GM12878 (cell line): Measurements from ENCODE around the gene GRAMD1A. TPM values are rescaled to one million over a fixed set of nuclear protein-coding genes. Genes with fewer than 3 reads are reported as not detected.
A peak's percentile ranks its signal among the peaks of the same experiment; 100 is the strongest.

Experiments used
- DPF2 ChIP-seq: fragments of 450-650 bp; IDR thresholded peaks from 2 replicates; pipeline ENCODE4 v1.6.1; 2017; ENCODE audit warnings: mild to moderate bottlenecking
- FOXM1 ChIP-seq: IDR thresholded peaks from 2 replicates; pipeline ENCODE4 v1.6.1; 2012; ENCODE audit warnings: low read depth, mild to moderate bottlenecking, inconsistent platforms, low read length, moderate library complexity
- IKZF1 ChIP-seq: fragments of 450-650 bp; conservative IDR thresholded peaks from 2 replicates; pipeline ENCODE4 v1.6.1; 2017; ENCODE audit warnings: antibody characterized with exemption, mild to moderate bottlenecking
- MEF2A ChIP-seq: IDR thresholded peaks from 2 replicates; pipeline ENCODE4 v1.6.1; 2011; ENCODE audit warnings: low read depth, mild to moderate bottlenecking, low read length, moderate library complexity; ENCODE audit not compliant: insufficient read depth
- MEF2B ChIP-seq: fragments of 450-650 bp; IDR thresholded peaks from 2 replicates; pipeline ENCODE4 v1.6.1; 2018; ENCODE audit warnings: mild to moderate bottlenecking, moderate library complexity; ENCODE audit not compliant: partially characterized antibody, poor library complexity, severe bottlenecking
- MTA2 ChIP-seq: fragments of 450-650 bp; IDR thresholded peaks from 2 replicates; pipeline ENCODE4 v1.6.1; 2016; ENCODE audit warnings: low read depth, mild to moderate bottlenecking, moderate library complexity
- MTA3 ChIP-seq: IDR thresholded peaks from 2 replicates; pipeline ENCODE4 v1.6.1; 2012; ENCODE audit warnings: low read length, inconsistent platforms, borderline replicate concordance
- MYB ChIP-seq: fragments of 150-350 bp; IDR thresholded peaks from 2 replicates; pipeline ENCODE4 v1.6.1; 2014; ENCODE audit warnings: mild to moderate bottlenecking, low read depth, low read length, borderline replicate concordance
- NBN ChIP-seq: fragments of 450-650 bp; IDR thresholded peaks from 2 replicates; pipeline ENCODE4 v1.6.1; 2016
- POLR2A ChIP-seq: IDR thresholded peaks from 2 replicates; pipeline ENCODE4 v1.6.1; 2011; ENCODE audit warnings: low read depth, mild to moderate bottlenecking, low read length
- SP1 ChIP-seq: IDR thresholded peaks from one replicate; pipeline ENCODE4 v1.6.1; 2011; ENCODE audit warnings: low read depth, low read length
- SPI1 ChIP-seq: IDR thresholded peaks from 2 replicates; pipeline ENCODE4 v1.6.1; 2011; ENCODE audit warnings: low read depth, mild to moderate bottlenecking, low read length, moderate library complexity, borderline replicate concordance; ENCODE audit not compliant: insufficient read depth
- STAT3 ChIP-seq: IDR thresholded peaks from 2 replicates; pipeline ENCODE4 v1.6.1; 2011; ENCODE audit warnings: low read depth, low read length, improper control_type of control experiment
- polyA plus RNA-seq, 11 experiments: library from polyadenylated mRNA; depleted of rRNA in 4 of 11; unstranded in 6 of 11; stranded (reverse) in 5 of 11; fragments of >200 nt; fragmentation: Nextera tagmentation in 4 of 11; fragmentation: Illumina TruSeq in 1 of 11; extraction: Ambion mirVana in 4 of 11; extraction: Trizol in 1 of 11; gene quantifications; 1 replicate in 1 of 11; 2 replicates in 10 of 11; pipeline versions ENCODE4 v1.2.1 to v1.2.3, GENCODE V29; 2011 to 2016; ENCODE audit warnings: inconsistent platforms in 2 of 11, missing spikeins in 2 of 11, low read depth in 1 of 11
- total RNA-seq, 4 experiments: library from RNA; depleted of rRNA in 3 of 4; stranded (reverse); fragments of >200 nt in 3 of 4; fragmentation: Illumina TruSeq in 1 of 4; extraction: Trizol in 1 of 4; gene quantifications; 2 replicates each; pipeline versions ENCODE4 v1.2.1 to v1.2.3, GENCODE V29; 2013 to 2021
- TF ChIP-seq, protein P1 (sequence below): fragments of 450-650 bp; conservative IDR thresholded peaks from 2 replicates; pipeline ENCODE4 v1.6.1; 2017; ENCODE audit warnings: mild to moderate bottlenecking, moderate library complexity
- TF ChIP-seq, protein P2 (sequence below): fragments of 150-350 bp; IDR thresholded peaks from 2 replicates; pipeline ENCODE4 v1.6.1; 2014; ENCODE audit warnings: mild to moderate bottlenecking, low read depth, low read length
- TF ChIP-seq, protein P3 (sequence below): IDR thresholded peaks from 2 replicates; pipeline ENCODE4 v1.6.1; 2011; ENCODE audit warnings: borderline replicate concordance, low read depth, mild to moderate bottlenecking, moderate library complexity, mixed read lengths, low read length; ENCODE audit not compliant: insufficient read depth; ENCODE audit errors: extremely low read length
- TF ChIP-seq, protein P4 (sequence below): fragments of 150-350 bp; IDR thresholded peaks from 2 replicates; pipeline ENCODE4 v1.6.1; 2016; ENCODE audit warnings: low read depth, low read length

The GRAMD1A gene
- total and polyA plus RNA-seq, 10 of the 15 experiments (the other 5 are each of a cell fraction or from before 2014, with no cell fraction given) = 0.79 to 73.6 (median 35.3) TPM

DNA sequence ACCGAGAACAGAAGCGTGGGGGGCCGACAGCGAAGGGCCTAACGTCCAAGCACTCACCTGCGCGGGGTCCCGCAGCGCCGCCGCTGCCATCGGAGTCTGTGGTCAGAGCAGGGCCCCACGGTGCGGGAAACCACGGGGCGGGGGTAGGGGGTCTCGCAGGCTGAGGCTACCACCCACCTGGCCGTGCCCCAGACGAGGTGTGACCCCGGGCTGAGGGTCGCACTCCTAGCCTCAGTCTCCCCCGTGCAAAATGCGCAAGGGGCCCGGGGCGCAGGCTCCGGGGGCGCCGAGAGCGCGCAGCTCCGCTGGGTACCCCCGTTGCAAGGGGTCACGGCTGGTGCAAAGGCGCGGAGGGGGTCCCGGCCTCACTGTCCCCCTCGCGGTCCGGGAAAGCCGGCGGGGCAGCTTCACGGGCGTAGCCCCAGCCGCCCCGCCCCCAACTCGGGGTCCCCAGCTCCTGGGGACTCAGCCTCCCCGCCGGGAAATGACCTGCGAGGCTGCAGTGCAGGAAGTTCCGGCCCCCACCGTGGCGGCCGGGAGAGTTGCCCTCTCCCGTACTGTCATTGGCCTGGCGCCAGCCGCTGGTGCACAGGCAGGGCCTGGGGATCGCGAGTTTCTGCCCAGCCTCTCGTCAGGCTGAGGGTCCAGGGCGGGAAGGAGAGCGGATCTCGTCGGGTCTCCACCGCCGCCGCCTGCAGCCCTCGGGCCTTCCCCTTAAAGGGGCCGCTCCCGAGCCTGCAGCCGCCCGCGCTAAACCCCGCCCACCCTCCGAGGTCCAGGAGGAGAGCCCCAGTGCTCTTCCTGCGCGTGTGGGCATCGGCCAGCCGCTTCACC is 36.3 kb upstream of the GRAMD1A start, which contains the start of gene ZNF792 (continued):
- TF ChIP-seq, protein P1, sequence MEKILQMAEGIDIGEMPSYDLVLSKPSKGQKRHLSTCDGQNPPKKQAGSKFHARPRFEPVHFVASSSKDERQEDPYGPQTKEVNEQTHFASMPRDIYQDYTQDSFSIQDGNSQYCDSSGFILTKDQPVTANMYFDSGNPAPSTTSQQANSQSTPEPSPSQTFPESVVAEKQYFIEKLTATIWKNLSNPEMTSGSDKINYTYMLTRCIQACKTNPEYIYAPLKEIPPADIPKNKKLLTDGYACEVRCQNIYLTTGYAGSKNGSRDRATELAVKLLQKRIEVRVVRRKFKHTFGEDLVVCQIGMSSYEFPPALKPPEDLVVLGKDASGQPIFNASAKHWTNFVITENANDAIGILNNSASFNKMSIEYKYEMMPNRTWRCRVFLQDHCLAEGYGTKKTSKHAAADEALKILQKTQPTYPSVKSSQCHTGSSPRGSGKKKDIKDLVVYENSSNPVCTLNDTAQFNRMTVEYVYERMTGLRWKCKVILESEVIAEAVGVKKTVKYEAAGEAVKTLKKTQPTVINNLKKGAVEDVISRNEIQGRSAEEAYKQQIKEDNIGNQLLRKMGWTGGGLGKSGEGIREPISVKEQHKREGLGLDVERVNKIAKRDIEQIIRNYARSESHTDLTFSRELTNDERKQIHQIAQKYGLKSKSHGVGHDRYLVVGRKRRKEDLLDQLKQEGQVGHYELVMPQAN = peak; percentile 26; the same call in 1 of the 2 replicates
- TF ChIP-seq, protein P2, sequence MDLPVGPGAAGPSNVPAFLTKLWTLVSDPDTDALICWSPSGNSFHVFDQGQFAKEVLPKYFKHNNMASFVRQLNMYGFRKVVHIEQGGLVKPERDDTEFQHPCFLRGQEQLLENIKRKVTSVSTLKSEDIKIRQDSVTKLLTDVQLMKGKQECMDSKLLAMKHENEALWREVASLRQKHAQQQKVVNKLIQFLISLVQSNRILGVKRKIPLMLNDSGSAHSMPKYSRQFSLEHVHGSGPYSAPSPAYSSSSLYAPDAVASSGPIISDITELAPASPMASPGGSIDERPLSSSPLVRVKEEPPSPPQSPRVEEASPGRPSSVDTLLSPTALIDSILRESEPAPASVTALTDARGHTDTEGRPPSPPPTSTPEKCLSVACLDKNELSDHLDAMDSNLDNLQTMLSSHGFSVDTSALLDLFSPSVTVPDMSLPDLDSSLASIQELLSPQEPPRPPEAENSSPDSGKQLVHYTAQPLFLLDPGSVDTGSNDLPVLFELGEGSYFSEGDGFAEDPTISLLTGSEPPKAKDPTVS = no peak
- TF ChIP-seq, protein P3, sequence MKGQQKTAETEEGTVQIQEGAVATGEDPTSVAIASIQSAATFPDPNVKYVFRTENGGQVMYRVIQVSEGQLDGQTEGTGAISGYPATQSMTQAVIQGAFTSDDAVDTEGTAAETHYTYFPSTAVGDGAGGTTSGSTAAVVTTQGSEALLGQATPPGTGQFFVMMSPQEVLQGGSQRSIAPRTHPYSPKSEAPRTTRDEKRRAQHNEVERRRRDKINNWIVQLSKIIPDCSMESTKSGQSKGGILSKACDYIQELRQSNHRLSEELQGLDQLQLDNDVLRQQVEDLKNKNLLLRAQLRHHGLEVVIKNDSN = no peak
- TF ChIP-seq POLR2A (peak; percentile 66), MTA3 (no peak), IKZF1 (peak; percentile 80), STAT3 (no peak), DPF2 (peak; percentile 46; the same call in 1 of the 2 replicates), NBN (0 out of 2 replicates have a peak, but pooled peaks have one; percentile 43), MYB (no peak), MTA2 (no peak), MEF2A (no peak), FOXM1 (no peak), SPI1 (no peak), SP1 (no peak), MEF2B (peak; percentile 27)
- TF ChIP-seq, protein P4, sequence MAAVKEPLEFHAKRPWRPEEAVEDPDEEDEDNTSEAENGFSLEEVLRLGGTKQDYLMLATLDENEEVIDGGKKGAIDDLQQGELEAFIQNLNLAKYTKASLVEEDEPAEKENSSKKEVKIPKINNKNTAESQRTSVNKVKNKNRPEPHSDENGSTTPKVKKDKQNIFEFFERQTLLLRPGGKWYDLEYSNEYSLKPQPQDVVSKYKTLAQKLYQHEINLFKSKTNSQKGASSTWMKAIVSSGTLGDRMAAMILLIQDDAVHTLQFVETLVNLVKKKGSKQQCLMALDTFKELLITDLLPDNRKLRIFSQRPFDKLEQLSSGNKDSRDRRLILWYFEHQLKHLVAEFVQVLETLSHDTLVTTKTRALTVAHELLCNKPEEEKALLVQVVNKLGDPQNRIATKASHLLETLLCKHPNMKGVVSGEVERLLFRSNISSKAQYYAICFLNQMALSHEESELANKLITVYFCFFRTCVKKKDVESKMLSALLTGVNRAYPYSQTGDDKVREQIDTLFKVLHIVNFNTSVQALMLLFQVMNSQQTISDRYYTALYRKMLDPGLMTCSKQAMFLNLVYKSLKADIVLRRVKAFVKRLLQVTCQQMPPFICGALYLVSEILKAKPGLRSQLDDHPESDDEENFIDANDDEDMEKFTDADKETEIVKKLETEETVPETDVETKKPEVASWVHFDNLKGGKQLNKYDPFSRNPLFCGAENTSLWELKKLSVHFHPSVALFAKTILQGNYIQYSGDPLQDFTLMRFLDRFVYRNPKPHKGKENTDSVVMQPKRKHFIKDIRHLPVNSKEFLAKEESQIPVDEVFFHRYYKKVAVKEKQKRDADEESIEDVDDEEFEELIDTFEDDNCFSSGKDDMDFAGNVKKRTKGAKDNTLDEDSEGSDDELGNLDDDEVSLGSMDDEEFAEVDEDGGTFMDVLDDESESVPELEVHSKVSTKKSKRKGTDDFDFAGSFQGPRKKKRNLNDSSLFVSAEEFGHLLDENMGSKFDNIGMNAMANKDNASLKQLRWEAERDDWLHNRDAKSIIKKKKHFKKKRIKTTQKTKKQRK = no peak
